Measurements from ENCODE around the gene ICAM3.

DNA sequence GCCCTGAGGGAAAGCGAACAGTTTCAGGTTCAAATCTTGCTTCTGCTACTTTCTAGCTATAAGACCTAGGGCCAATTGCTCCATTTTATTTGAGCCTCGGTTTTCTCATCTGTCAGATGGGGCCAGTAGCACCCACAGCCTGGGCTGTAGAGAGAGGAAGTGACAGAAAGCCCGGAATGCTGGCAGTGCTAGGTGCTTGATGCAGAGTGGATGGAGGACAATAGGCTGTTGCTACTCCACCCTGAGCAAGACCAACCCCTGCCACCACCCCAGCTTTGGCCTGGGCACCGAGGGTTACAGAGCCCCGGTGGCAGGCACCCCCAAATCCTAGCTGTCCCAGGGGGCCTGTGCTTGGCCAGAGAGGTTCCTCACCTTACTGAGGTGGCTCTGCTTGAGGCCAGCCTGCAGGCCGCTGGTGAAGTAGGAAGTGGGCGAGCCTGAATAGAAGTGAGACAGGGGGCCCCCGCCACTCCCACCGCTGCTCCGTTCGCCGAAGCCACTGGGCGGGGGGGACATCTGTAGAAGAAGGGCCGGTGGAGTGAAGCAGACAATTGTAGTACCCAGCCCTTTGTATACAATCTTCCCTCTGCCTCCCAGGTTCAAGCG, 21.5 kb downstream of the ICAM3 start:
- TF ChIP-seq JUND (IDR thresholded peaks at IDR 0.05) (no peak), YY1 (IDR thresholded peaks at IDR 0.05; ENCODE audit: extremely low read depth, insufficient replicate concordance, low read depth, low read length) (no peak), EGR1 (IDR thresholded peaks at IDR 0.05; ENCODE audit: low read depth) (no peak), MAX (IDR thresholded peaks at IDR 0.05) (no peak), ATF3 (IDR thresholded peaks at IDR 0.05) (no peak), SP1 (IDR thresholded peaks at IDR 0.05; ENCODE audit: low read depth) (no peak)
- TF ChIP-seq, protein P1, sequence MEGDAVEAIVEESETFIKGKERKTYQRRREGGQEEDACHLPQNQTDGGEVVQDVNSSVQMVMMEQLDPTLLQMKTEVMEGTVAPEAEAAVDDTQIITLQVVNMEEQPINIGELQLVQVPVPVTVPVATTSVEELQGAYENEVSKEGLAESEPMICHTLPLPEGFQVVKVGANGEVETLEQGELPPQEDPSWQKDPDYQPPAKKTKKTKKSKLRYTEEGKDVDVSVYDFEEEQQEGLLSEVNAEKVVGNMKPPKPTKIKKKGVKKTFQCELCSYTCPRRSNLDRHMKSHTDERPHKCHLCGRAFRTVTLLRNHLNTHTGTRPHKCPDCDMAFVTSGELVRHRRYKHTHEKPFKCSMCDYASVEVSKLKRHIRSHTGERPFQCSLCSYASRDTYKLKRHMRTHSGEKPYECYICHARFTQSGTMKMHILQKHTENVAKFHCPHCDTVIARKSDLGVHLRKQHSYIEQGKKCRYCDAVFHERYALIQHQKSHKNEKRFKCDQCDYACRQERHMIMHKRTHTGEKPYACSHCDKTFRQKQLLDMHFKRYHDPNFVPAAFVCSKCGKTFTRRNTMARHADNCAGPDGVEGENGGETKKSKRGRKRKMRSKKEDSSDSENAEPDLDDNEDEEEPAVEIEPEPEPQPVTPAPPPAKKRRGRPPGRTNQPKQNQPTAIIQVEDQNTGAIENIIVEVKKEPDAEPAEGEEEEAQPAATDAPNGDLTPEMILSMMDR (IDR thresholded peaks at IDR 0.05 in 2 of 3, conservative IDR thresholded peaks at IDR 0.05 in 1 of 3; ENCODE audit: borderline replicate concordance in 1 of 3, insufficient read depth in 1 of 3, low read depth in 2 of 3, low read length in 2 of 3), result no peak
